ENCODE data around the gene CDK14. TPM values are rescaled to one million over a fixed set of nuclear protein-coding genes. Genes with fewer than 3 reads are reported as not detected.

Gene CDK14
- total and polyA plus RNA-seq, 2 donors (not counting 3 experiments of a cell fraction or from before 2014, with no cell fraction given): 5.5 to 34.2 TPM

- Histone ChIP-seq H3K9me3 (replicated peaks; ENCODE audit: control insufficient read depth, insufficient read depth, low read length) (no peaks in the 10 kb centered on the region), H3K4me1 (ENCODE audit: control insufficient read depth, extremely low read depth, insufficient read depth, low read length) (no peaks in the 10 kb centered on the region), H3K27ac (ENCODE audit: insufficient read depth, low read depth, low read length) (no peak overlapping the region), H4K20me1 (replicated peaks; ENCODE audit: control insufficient read depth, extremely low read depth, insufficient read depth, low read length) (no peaks in the 10 kb centered on the region), H2AFZ (ENCODE audit: low read depth, low read length) (no peak overlapping the region), H3K27me3 (ENCODE audit: control insufficient read depth in 2 of 2, insufficient read depth in 2 of 2, low read length in 2 of 2) (no peaks in the 10 kb centered on the region), H3K4me2 (ENCODE audit: insufficient read depth, low read length) (no peak overlapping the region), H3K36me3 (ENCODE audit: control insufficient read depth in 2 of 2, extremely low read depth in 1 of 2, insufficient read depth in 2 of 2, low read length in 2 of 2) (no peaks in the 10 kb centered on the region), H3K79me2 (ENCODE audit: control insufficient read depth, insufficient read depth, low read length) (no peaks in the 10 kb centered on the region), H3K9ac (replicated peaks; ENCODE audit: extremely low read depth, insufficient read depth, low read length) (no peak overlapping the region), H3K4me3 (replicated peaks in 1 of 3; ENCODE audit: insufficient read depth in 1 of 3, low read depth in 1 of 3, low read length in 3 of 3) (no peak overlapping the region), H3K9me1 (replicated peaks; ENCODE audit: control insufficient read depth, extremely low read depth, insufficient read depth, low read length) (no peaks in the 10 kb centered on the region)
- ChIA-PET CTCF (interaction anchor here (0.9 kb wide), 1 partner anchor 13 kb away, joined by 3 read pairs; no protein-coding TSS in a partner anchor), POLR2A (no interaction called here)
- dilution Hi-C loops (cut with MboI; ENCODE audit: extremely low pct_ligation_motif_present, low sequenced_read_pairs): no loop called here
- DNase-seq (ENCODE audit: low read depth, low spot score) (no peak), FAIRE-seq (no peak)
- TF ChIP-seq GATA2 (IDR thresholded peaks at IDR 0.05; ENCODE audit: insufficient read depth, insufficient read length, low read depth, low read length) (no peak), CTCF (IDR thresholded peaks at IDR 0.05; ENCODE audit: extremely low read depth in 1 of 2, insufficient read depth in 1 of 2, low read depth in 1 of 2, low read length in 2 of 2) (no peak), POLR2AphosphoS5 (IDR thresholded peaks at IDR 0.05; ENCODE audit: insufficient read depth, low read depth, low read length) (no peak), FOS (IDR thresholded peaks at IDR 0.05; ENCODE audit: borderline replicate concordance, insufficient read depth, low read length) (no peak), MAX (IDR thresholded peaks at IDR 0.05; ENCODE audit: insufficient read depth, insufficient read length) (no peak), JUN (IDR thresholded peaks at IDR 0.05; ENCODE audit: borderline replicate concordance, insufficient read depth, insufficient read length, low read depth) (no peak), MYC (IDR thresholded peaks at IDR 0.05; ENCODE audit: low read depth, low read length) (no peak), EZH2 (IDR thresholded peaks at IDR 0.05; ENCODE audit: borderline replicate concordance, low read depth, low read length, severe bottlenecking) (no peak), POLR2A (IDR thresholded peaks at IDR 0.05; ENCODE audit: low read depth, low read length) (no peak)
- no TSS peak for BruUV-seq (replicated peaks)
- intact Hi-C loops (cut with micrococcal nuclease): no loop called here
These were observed 471.1 kb downstream of the CDK14 start for GRCh38 chr7:91067242-91067641.
